Mesendoderm (in vitro differentiated cells): Measurements from ENCODE around the gene ZBTB34.

ENCODE experiments used
- DNase-seq: peaks from one replicate; pipeline ENCODE4 v3.0.0; 2013
- H2AK5ac ChIP-seq: 2 replicates; pipeline ENCODE4 v1.6.1; 2013; ENCODE audit warnings: low read length, inconsistent platforms
- H2BK120ac ChIP-seq: 2 replicates; pipeline ENCODE4 v1.6.1; 2013; ENCODE audit warnings: low read depth, mild to moderate bottlenecking, low read length, moderate library complexity, mixed read lengths
- H2BK15ac ChIP-seq: replicated peaks from 2 replicates; pipeline ENCODE4 v1.6.1; 2013; ENCODE audit warnings: low read depth, mild to moderate bottlenecking, moderate library complexity
- H2BK5ac ChIP-seq: 2 replicates; pipeline ENCODE4 v1.6.1; 2013; ENCODE audit warnings: low read length, inconsistent platforms
- H3K18ac ChIP-seq: 2 replicates; pipeline ENCODE4 v1.6.1; 2013; ENCODE audit warnings: mild to moderate bottlenecking, low read length, mixed read lengths
- H3K23ac ChIP-seq: one replicate; pipeline ENCODE4 v1.6.1; 2013; ENCODE audit warnings: low read length
- H3K27ac ChIP-seq: 2 replicates; pipeline ENCODE4 v1.5.1; 2013; ENCODE audit warnings: low read depth, mild to moderate bottlenecking, inconsistent platforms, low read length, moderate library complexity
- H3K27me3 ChIP-seq: 2 replicates; pipeline ENCODE4 v1.6.1; 2013; ENCODE audit warnings: low read length, control low read depth, mild to moderate bottlenecking, inconsistent platforms; ENCODE audit not compliant: insufficient read depth, poor library complexity
- H3K36me3 ChIP-seq: 2 replicates; pipeline ENCODE4 v1.6.1; 2013; ENCODE audit warnings: low read length, inconsistent platforms; ENCODE audit not compliant: control insufficient read depth, insufficient read depth
- H3K4ac ChIP-seq: one replicate; pipeline ENCODE4 v1.6.1; 2013; ENCODE audit warnings: low read depth, mild to moderate bottlenecking, low read length, moderate library complexity
- H3K4me1 ChIP-seq: 2 replicates; pipeline ENCODE4 v1.6.1; 2013; ENCODE audit warnings: low read depth, low read length, inconsistent platforms; ENCODE audit not compliant: control insufficient read depth
- H3K4me2 ChIP-seq: 2 replicates; pipeline ENCODE4 v1.6.1; 2013; ENCODE audit warnings: low read length
- H3K4me3 ChIP-seq: 2 replicates; pipeline ENCODE4 v1.5.1; 2013; ENCODE audit warnings: mild to moderate bottlenecking, low read length
- H3K56ac ChIP-seq: one replicate; pipeline ENCODE4 v1.6.1; 2013; ENCODE audit warnings: low read length
- H3K79me1 ChIP-seq: 2 replicates; pipeline ENCODE4 v1.6.1; 2013; ENCODE audit warnings: low read length, inconsistent platforms
- H3K79me2 ChIP-seq: 2 replicates; pipeline ENCODE4 v1.6.1; 2013; ENCODE audit warnings: mild to moderate bottlenecking, low read length; ENCODE audit not compliant: control insufficient read depth, insufficient read depth
- H3K9ac ChIP-seq: 2 replicates; pipeline ENCODE4 v1.6.1; 2013; ENCODE audit warnings: low read length, inconsistent platforms
- H4K5ac ChIP-seq: one replicate; pipeline ENCODE4 v1.6.1; 2013; ENCODE audit warnings: low read length
- H4K8ac ChIP-seq: one replicate; pipeline ENCODE4 v1.6.1; 2013; ENCODE audit warnings: low read depth, mild to moderate bottlenecking, control low read depth, low read length, moderate library complexity
- WGBS: extraction: QIAGEN DNeasy Blood & Tissue Kit; methylation state at CpG from one replicate; pipeline ENCODE4 v1.1.7; 2013; ENCODE audit warnings: low lambda C conversion rate, missing lambda C conversion rate; ENCODE audit not compliant: insufficient coverage; ENCODE audit errors: extremely low coverage; 5-methylcytosine and 5-hydroxymethylcytosine counted together

Gene ZBTB34

DNA sequence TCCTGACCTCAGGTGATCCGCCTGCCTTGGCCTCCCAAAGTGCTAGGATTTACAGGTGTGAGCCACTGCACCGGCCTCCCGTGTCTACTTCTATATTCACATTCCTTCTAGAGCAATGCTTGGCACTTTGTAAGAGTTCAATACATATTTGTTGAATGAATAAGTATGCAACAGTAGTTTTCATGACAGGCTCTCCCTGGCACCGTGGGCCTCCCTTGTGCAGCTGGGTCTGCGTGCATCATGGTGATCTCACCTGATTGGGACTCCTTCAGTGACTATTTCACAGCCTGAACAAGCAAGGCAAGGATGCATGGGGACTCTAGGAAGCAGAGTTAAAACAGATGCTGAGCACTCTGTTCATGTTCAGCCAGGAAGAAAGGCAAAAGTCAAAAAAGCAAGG is 6.8 kb upstream of the ZBTB34 start:
- Histone ChIP-seq H3K4ac (no peak overlapping the region), H3K18ac (no peak overlapping the region), H3K56ac (no peak overlapping the region), H2BK120ac (no peak overlapping the region), H4K8ac (no peak overlapping the region), H2AK5ac (no peak overlapping the region), H3K36me3 (no peaks in the 10 kb centered on the region), H4K5ac (no peak overlapping the region), H3K27ac (no peak overlapping the region), H3K4me2 (no peak overlapping the region), H2BK15ac (no peak overlapping the region), H3K79me1 (no peaks in the 10 kb centered on the region), H3K4me3 (no peak overlapping the region), H2BK5ac (no peak overlapping the region), H3K23ac (no peak overlapping the region), H3K27me3 (no peaks in the 10 kb centered on the region), H3K9ac (no peak overlapping the region), H3K4me1 (no peaks in the 10 kb centered on the region), H3K79me2 (no peaks in the 10 kb centered on the region)
- DNase-seq = no peak
- WGBS = no CpG with 5 or more reads among the region's 5 CpGs

GRCh38 chr9:126854734-126855133 is 5.7 kb upstream of the ZBTB34 start:
- Histone ChIP-seq H2BK5ac (no peak overlapping the region), H3K36me3 (no peaks in the 10 kb centered on the region), H3K79me1 (no peaks in the 10 kb centered on the region), H2AK5ac (no peak overlapping the region), H4K8ac (no peak overlapping the region), H2BK120ac (no peak overlapping the region), H3K4ac (no peak overlapping the region), H3K27me3 (no peaks in the 10 kb centered on the region), H3K9ac (no peak overlapping the region), H4K5ac (no peak overlapping the region), H3K4me3 (no peak overlapping the region), H3K79me2 (no peaks in the 10 kb centered on the region), H3K4me2 (no peak overlapping the region), H3K27ac (no peak overlapping the region), H3K56ac (no peak overlapping the region), H2BK15ac (no peak overlapping the region), H3K23ac (no peak overlapping the region), H3K18ac (no peak overlapping the region), H3K4me1 (no peaks in the 10 kb centered on the region)
- WGBS = no CpG with 5 or more reads among the region's 7 CpGs
- no peak for DNase-seq

GRCh38 chr9:126856326-126856877 is 4.0 kb upstream of the ZBTB34 start:
- H3K4me1 ChIP-seq = no peaks in the 10 kb centered on the region
- peaks cover 2% of the 10 kb centered on the region for H3K79me1 ChIP-seq
- H3K4ac ChIP-seq = no peak overlapping the region
- no peak overlapping the region for H2AK5ac ChIP-seq
- no peak overlapping the region for H3K4me2 ChIP-seq
- no peak overlapping the region for H3K9ac ChIP-seq
- no peaks in the 10 kb centered on the region for H3K27me3 ChIP-seq
- no peak overlapping the region for H3K18ac ChIP-seq
- no peak overlapping the region for H3K56ac ChIP-seq
- H4K8ac ChIP-seq = no peak overlapping the region
- H4K5ac ChIP-seq = no peak overlapping the region
- no peak overlapping the region for H2BK15ac ChIP-seq
- no CpG with 5 or more reads among the region's 6 CpGs for WGBS
- DNase-seq = no peak
- H3K27ac ChIP-seq = no peak overlapping the region
- no peaks in the 10 kb centered on the region for H3K36me3 ChIP-seq
- H3K79me2 ChIP-seq = peaks cover 5% of the 10 kb centered on the region
- no peak overlapping the region for H2BK5ac ChIP-seq
- no peak overlapping the region for H3K4me3 ChIP-seq
- no peak overlapping the region for H3K23ac ChIP-seq
- H2BK120ac ChIP-seq = no peak overlapping the region

- H4K5ac ChIP-seq = no peak overlapping the region
- no peaks in the 10 kb centered on the region for H3K27me3 ChIP-seq
- no peak overlapping the region for H3K9ac ChIP-seq
- no peak overlapping the region for H2AK5ac ChIP-seq
- WGBS = no CpG with 5 or more reads among the region's 8 CpGs
- no peak overlapping the region for H2BK15ac ChIP-seq
- H2BK120ac ChIP-seq = no peak overlapping the region
- no peak overlapping the region for H4K8ac ChIP-seq
- no peak overlapping the region for H3K27ac ChIP-seq
- H3K4me3 ChIP-seq = no peak overlapping the region
- no peak overlapping the region for H3K4me2 ChIP-seq
- no peak overlapping the region for H2BK5ac ChIP-seq
- peaks cover 6% of the 10 kb centered on the region for H3K4me1 ChIP-seq
- no peak overlapping the region for H3K4ac ChIP-seq
- no peak for DNase-seq
- peaks cover 11% of the 10 kb centered on the region for H3K79me2 ChIP-seq
- peaks cover 7% of the 10 kb centered on the region for H3K79me1 ChIP-seq
- H3K23ac ChIP-seq = no peak overlapping the region
- H3K18ac ChIP-seq = no peak overlapping the region
- H3K36me3 ChIP-seq = no peaks in the 10 kb centered on the region
- H3K56ac ChIP-seq = no peak overlapping the region
Observed at GRCh38 chr9:126857261-126857960, 3.0 kb upstream of the ZBTB34 start.

GRCh38 chr9:126859111-126859510 is 1.3 kb upstream of the ZBTB34 start:
- no peak overlapping the region for H4K5ac ChIP-seq
- H3K4ac ChIP-seq = no peak overlapping the region
- H2BK120ac ChIP-seq = no peak overlapping the region
- H3K79me2 ChIP-seq = peaks cover 22% of the 10 kb centered on the region
- no CpG with 5 or more reads among the region's 2 CpGs for WGBS
- no peak overlapping the region for H3K4me3 ChIP-seq
- no peak overlapping the region for H4K8ac ChIP-seq
- H2AK5ac ChIP-seq = no peak overlapping the region
- no peak overlapping the region for H2BK15ac ChIP-seq
- H3K27ac ChIP-seq = no peak overlapping the region
- H3K4me2 ChIP-seq = no peak overlapping the region
- H3K4me1 ChIP-seq = peaks cover 6% of the 10 kb centered on the region
- DNase-seq = no peak
- no peak overlapping the region for H3K23ac ChIP-seq
- H3K18ac ChIP-seq = no peak overlapping the region
- H3K27me3 ChIP-seq = no peaks in the 10 kb centered on the region
- no peak overlapping the region for H3K9ac ChIP-seq
- H3K56ac ChIP-seq = no peak overlapping the region
- no peak overlapping the region for H2BK5ac ChIP-seq
- H3K36me3 ChIP-seq = no peaks in the 10 kb centered on the region
- peaks cover 12% of the 10 kb centered on the region for H3K79me1 ChIP-seq
